ENCODE measurements around the gene PLCD3. TPM values are rescaled to one million over a fixed set of nuclear protein-coding genes. Genes with fewer than 3 reads are reported as not detected.

The PLCD3 gene
- total RNA-seq, 1 experiment from 2014 or later = 88.5 TPM

GRCh38 chr17:45135978-45136791 is 3.9 kb upstream of the PLCD3 start:
- no peaks in the 10 kb centered on the region for H3K27me3 ChIP-seq (replicated peaks; ENCODE audit: control insufficient read depth, insufficient read depth, low read length)
- ChIA-PET POLR2A (interaction anchor here (0.6 to 2.9 kb wide), 8 partner anchors 10 to 181 kb away, joined by 3 to 52 read pairs (median 6); partner anchors contain the start of genes HEXIM1, HEXIM2 and MAP3K14), CTCF (interaction anchor here (0.6 to 3.2 kb wide), 71 partner anchors 8 to 373 kb away, joined by 3 to 230 read pairs (median 5); partner anchors contain the start of genes C1QL1, HEXIM1, HEXIM2 and MAP3K14)
- H3K36me3 Mint-ChIP-seq (ENCODE audit: insufficient read depth, unreplicated experiment) = peaks cover 33% of the 10 kb centered on the region
- peaks cover 1% of the 10 kb centered on the region; the same call in 1 of the 2 replicates for H3K36me3 ChIP-seq (ENCODE audit: control insufficient read depth, insufficient read depth, low read length)
- intact Hi-C loops (cut with micrococcal nuclease; ENCODE audit: unreplicated experiment) = loop anchor here (1.0 to 10.0 kb wide), 5 partner anchors 12 to 361 kb away; partner anchors contain the start of genes HEXIM1 and HEXIM2
- H3K9me3 ChIP-seq = no peaks in the 10 kb centered on the region
- DNase-seq = no peak
- TSS peak; percentile 46 for BruUV-seq (replicated peaks)
- no peak for TF ChIP-seq CTCF (IDR thresholded peaks at IDR 0.05; ENCODE audit: insufficient read depth in 1 of 2, low read depth in 1 of 2, low read length in 1 of 2, severe bottlenecking in 1 of 2, unreplicated experiment in 1 of 2)
- H3K4me3 Mint-ChIP-seq (ENCODE audit: unreplicated experiment) = peak overlapping the region; percentile 81
- H3K4me3 ChIP-seq (ENCODE audit: low read depth, low read length) = peak overlapping the region; percentile 56
- peak overlapping the region; percentile 56 for H3K27ac Mint-ChIP-seq (ENCODE audit: unreplicated experiment)
- peaks cover 11% of the 10 kb centered on the region; the same call in 1 of the 2 replicates for H3K4me1 ChIP-seq
- no peaks in the 10 kb centered on the region for H3K9me3 Mint-ChIP-seq (ENCODE audit: unreplicated experiment)
- H3K4me1 Mint-ChIP-seq (ENCODE audit: low read depth, unreplicated experiment) = peaks cover 3% of the 10 kb centered on the region
- no peaks in the 10 kb centered on the region for H3K27me3 Mint-ChIP-seq (ENCODE audit: insufficient read depth, unreplicated experiment)

- Histone ChIP-seq H3K9me3 (no peaks in the 10 kb centered on the region), H3K36me3 (ENCODE audit: control insufficient read depth, insufficient read depth, low read length) (peaks cover 1% of the 10 kb centered on the region; the same call in 1 of the 2 replicates), H3K4me1 (peaks cover 17% of the 10 kb centered on the region), H3K27me3 (replicated peaks; ENCODE audit: control insufficient read depth, insufficient read depth, low read length) (no peaks in the 10 kb centered on the region), H3K4me3 (ENCODE audit: low read depth, low read length) (peak within 1 kb of the TSS; percentile 56)
- POLR2A ChIA-PET = interaction anchor here (0.5 to 2.9 kb wide), 8 partner anchors 11 to 181 kb away, joined by 3 to 52 read pairs (median 6); partner anchors contain the start of genes HEXIM1, HEXIM2 and MAP3K14
- CTCF ChIA-PET = interaction anchor here (0.5 to 3.2 kb wide), 73 partner anchors 8 to 803 kb away, joined by 3 to 230 read pairs (median 5); partner anchors contain the start of genes C1QL1, HEXIM1, HEXIM2 and MAP3K14
- intact Hi-C loops (cut with micrococcal nuclease; ENCODE audit: unreplicated experiment) = loop anchor here (1.0 to 10.0 kb wide), 5 partner anchors 13 to 361 kb away; partner anchors contain the start of genes HEXIM1 and HEXIM2
- peak; percentile 100 for TF ChIP-seq CTCF (IDR thresholded peaks at IDR 0.05; ENCODE audit: insufficient read depth in 1 of 2, low read depth in 1 of 2, low read length in 1 of 2, severe bottlenecking in 1 of 2, unreplicated experiment in 1 of 2)
- peak; percentile 97 to 98 for DNase-seq
- Mint-ChIP-seq H3K9me3 (ENCODE audit: unreplicated experiment) (no peaks in the 10 kb centered on the region), H3K27ac (ENCODE audit: unreplicated experiment) (peak within 1 kb of the TSS; percentile 56), H3K27me3 (ENCODE audit: insufficient read depth, unreplicated experiment) (no peaks in the 10 kb centered on the region), H3K36me3 (ENCODE audit: insufficient read depth, unreplicated experiment) (peaks cover 37% of the 10 kb centered on the region), H3K4me3 (ENCODE audit: unreplicated experiment) (peak within 1 kb of the TSS; percentile 81), H3K4me1 (ENCODE audit: low read depth, unreplicated experiment) (peaks cover 11% of the 10 kb centered on the region)
- no TSS peak for BruUV-seq (replicated peaks)
Observed at GRCh38 chr17:45135192-45135977, 3.1 kb upstream of the PLCD3 start, which contains the start of gene ACBD4. Gene ACBD4, plus strand, starts transcription at chr17:45135687. Its CDS starts 458 bp downstream, at chr17:45136145.
